ENCODE data around the gene UVRAG. TPM values are rescaled to one million over a fixed set of nuclear protein-coding genes. Genes with fewer than 3 reads are reported as not detected.

The UVRAG gene
- total and polyA plus RNA-seq, 2 of the 13 experiments (the other 11 are each of a cell fraction or from before 2014, with no cell fraction given) = 9.7 to 17.3 TPM

DNA sequence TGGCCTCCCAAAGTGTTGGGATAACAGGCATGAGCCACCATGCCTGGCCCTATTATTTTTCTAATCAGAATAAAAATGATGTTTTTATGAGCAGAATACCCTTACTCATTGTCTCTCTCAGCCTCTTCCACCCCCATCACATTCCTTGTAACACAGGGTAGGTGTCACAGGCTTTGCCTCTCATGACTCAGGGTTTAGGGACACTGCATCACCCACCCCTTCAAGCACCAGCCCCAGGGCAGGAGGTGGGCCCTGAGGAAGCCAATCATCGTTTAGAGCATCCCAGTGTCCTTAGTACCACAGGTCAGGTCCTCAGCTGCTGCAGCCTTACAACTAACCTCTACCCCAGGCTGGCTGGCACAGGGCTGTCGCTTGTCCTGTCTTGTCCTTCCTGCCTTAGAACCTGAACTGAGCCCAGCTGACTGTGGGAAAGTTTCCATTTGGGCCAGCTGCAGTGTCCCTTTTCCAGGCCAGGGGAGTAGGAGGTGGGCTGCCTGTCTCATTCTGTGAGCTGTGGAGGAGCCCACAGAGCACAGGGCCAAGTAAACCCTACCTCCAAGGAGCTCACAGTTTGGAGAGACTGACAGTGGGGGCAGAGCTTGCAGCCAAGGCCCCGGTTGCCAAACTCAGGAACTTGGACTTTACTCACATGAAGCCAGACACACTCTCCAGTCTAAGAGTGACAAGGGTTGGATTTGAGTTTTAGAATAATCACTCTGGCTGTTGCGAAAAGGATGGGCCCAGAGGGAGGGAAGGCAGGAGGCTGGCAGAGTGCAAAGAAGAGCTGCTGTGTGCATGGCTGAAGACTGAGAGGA lies 19.5 kb upstream of the UVRAG start (continued):
- TF ChIP-seq, protein P1, sequence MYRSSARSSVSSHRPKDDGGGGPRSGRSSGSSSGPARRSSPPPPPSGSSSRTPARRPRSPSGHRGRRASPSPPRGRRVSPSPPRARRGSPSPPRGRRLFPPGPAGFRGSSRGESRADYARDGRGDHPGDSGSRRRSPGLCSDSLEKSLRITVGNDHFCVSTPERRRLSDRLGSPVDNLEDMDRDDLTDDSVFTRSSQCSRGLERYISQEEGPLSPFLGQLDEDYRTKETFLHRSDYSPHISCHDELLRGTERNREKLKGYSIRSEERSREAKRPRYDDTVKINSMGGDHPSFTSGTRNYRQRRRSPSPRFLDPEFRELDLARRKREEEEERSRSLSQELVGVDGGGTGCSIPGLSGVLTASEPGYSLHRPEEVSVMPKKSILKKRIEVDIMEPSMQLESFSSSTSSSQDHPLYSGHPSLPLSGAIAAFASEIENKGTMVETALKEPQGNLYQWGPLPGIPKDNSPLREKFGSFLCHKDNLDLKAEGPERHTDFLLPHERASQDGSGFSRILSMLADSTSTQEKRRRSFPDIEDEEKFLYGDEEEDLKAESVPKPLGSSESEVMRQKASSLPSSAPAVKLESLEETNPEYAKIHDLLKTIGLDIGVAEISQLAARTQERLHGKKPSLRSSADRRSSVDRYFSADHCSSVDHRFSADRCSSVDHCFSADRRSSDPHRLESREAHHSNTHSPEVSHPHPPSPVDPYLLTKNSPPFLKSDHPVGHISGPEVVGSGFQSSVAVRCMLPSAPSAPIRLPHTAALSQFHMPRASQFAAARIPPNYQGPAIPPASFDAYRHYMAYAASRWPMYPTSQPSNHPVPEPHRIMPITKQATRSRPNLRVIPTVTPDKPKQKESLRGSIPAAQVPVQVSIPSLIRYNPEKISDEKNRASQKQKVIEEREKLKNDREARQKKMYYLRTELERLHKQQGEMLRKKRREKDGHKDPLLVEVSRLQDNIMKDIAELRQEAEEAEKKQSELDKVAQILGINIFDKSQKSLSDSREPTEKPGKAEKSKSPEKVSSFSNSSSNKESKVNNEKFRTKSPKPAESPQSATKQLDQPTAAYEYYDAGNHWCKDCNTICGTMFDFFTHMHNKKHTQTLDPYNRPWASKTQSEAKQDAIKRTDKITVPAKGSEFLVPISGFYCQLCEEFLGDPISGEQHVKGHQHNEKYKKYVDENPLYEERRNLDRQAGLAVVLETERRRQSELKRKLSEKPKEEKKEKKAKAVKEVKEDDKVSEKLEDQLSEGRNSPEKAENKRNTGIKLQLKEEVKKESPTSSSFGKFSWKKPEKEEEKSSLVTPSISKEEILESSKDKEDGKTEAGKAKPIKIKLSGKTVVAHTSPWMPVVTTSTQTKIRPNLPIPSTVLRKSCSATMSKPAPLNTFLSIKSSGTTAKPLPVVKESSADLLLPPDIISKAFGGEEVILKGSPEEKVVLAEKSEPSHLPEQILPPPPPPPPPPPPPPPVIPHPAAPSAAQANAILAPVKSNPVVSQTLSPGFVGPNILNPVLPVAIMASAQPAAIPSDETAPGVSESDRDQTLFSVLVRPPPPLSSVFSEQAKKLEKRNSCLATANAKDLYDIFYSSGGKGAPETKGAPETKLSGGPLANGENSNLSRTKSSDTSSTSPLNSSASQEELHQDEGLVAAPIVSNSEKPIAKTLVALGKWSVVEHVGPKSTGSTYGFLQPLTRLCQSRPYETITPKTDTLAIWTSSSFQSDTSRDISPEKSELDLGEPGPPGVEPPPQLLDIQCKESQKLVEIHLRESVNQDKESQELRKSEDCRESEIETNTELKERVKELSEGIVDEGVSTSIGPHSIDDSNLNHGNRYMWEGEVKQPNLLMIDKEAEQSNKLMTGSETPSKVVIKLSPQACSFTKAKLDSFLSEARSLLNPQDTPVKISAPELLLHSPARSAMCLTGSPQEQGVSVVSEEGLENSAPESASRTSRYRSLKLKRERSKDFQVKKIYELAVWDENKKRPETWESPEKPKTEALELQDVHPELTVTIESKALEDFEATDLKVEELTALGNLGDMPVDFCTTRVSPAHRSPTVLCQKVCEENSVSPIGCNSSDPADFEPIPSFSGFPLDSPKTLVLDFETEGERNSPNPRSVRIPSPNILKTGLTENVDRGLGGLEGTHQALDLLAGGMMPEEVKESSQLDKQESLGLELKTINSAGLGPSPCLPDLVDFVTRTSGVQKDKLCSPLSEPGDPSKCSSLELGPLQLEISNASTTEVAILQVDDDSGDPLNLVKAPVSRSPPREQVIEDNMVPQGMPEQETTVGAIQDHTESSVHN (CRISPR knock-in tag; IDR thresholded peaks at IDR 0.05) = no peak
- TF ChIP-seq PITX1 (CRISPR knock-in tag; IDR thresholded peaks at IDR 0.05) (peak; percentile 68; the same call in 1 of the 2 replicates), ZMYM4 (CRISPR knock-in tag; IDR thresholded peaks at IDR 0.05) (peak; percentile 48; the same call in 1 of the 2 replicates), YEATS2 (CRISPR knock-in tag; IDR thresholded peaks at IDR 0.05; ENCODE audit: borderline replicate concordance) (no peak), NPAS2 (CRISPR knock-in tag; IDR thresholded peaks at IDR 0.05; ENCODE audit: borderline replicate concordance) (no peak), RELA (CRISPR knock-in tag; IDR thresholded peaks at IDR 0.05) (no peak), KDM3A (CRISPR knock-in tag; IDR thresholded peaks at IDR 0.05; ENCODE audit: low read depth) (no peak), ERF (CRISPR knock-in tag; IDR thresholded peaks at IDR 0.05) (peak; percentile 17; the same call in 1 of the 2 replicates), ZNF619 (CRISPR knock-in tag; IDR thresholded peaks at IDR 0.05) (no peak)
- TF ChIP-seq, protein P2, sequence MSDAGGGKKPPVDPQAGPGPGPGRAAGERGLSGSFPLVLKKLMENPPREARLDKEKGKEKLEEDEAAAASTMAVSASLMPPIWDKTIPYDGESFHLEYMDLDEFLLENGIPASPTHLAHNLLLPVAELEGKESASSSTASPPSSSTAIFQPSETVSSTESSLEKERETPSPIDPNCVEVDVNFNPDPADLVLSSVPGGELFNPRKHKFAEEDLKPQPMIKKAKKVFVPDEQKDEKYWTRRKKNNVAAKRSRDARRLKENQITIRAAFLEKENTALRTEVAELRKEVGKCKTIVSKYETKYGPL (CRISPR knock-in tag; IDR thresholded peaks at IDR 0.05) = no peak
- TF ChIP-seq, protein P3, sequence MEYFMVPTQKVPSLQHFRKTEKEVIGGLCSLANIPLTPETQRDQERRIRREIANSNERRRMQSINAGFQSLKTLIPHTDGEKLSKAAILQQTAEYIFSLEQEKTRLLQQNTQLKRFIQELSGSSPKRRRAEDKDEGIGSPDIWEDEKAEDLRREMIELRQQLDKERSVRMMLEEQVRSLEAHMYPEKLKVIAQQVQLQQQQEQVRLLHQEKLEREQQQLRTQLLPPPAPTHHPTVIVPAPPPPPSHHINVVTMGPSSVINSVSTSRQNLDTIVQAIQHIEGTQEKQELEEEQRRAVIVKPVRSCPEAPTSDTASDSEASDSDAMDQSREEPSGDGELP (IDR thresholded peaks at IDR 0.05; ENCODE audit: borderline replicate concordance, low read depth) = 0 out of 2 replicates have a peak, but pooled peaks have one; percentile 44
- TF ChIP-seq, protein P4, sequence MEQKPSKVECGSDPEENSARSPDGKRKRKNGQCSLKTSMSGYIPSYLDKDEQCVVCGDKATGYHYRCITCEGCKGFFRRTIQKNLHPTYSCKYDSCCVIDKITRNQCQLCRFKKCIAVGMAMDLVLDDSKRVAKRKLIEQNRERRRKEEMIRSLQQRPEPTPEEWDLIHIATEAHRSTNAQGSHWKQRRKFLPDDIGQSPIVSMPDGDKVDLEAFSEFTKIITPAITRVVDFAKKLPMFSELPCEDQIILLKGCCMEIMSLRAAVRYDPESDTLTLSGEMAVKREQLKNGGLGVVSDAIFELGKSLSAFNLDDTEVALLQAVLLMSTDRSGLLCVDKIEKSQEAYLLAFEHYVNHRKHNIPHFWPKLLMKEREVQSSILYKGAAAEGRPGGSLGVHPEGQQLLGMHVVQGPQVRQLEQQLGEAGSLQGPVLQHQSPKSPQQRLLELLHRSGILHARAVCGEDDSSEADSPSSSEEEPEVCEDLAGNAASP (CRISPR knock-in tag; IDR thresholded peaks at IDR 0.05; ENCODE audit: borderline replicate concordance) = no peak; the same call in 1 of the 2 replicates
- TF ChIP-seq, protein P5, sequence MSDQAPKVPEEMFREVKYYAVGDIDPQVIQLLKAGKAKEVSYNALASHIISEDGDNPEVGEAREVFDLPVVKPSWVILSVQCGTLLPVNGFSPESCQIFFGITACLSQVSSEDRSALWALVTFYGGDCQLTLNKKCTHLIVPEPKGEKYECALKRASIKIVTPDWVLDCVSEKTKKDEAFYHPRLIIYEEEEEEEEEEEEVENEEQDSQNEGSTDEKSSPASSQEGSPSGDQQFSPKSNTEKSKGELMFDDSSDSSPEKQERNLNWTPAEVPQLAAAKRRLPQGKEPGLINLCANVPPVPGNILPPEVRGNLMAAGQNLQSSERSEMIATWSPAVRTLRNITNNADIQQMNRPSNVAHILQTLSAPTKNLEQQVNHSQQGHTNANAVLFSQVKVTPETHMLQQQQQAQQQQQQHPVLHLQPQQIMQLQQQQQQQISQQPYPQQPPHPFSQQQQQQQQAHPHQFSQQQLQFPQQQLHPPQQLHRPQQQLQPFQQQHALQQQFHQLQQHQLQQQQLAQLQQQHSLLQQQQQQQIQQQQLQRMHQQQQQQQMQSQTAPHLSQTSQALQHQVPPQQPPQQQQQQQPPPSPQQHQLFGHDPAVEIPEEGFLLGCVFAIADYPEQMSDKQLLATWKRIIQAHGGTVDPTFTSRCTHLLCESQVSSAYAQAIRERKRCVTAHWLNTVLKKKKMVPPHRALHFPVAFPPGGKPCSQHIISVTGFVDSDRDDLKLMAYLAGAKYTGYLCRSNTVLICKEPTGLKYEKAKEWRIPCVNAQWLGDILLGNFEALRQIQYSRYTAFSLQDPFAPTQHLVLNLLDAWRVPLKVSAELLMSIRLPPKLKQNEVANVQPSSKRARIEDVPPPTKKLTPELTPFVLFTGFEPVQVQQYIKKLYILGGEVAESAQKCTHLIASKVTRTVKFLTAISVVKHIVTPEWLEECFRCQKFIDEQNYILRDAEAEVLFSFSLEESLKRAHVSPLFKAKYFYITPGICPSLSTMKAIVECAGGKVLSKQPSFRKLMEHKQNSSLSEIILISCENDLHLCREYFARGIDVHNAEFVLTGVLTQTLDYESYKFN (CRISPR knock-in tag; conservative IDR thresholded peaks at IDR 0.05) = peak; percentile 73

Measured in HepG2 (cell line).